Pancreas (tissue), 10 donors: ENCODE data around the gene CYP27B1. TPM values are rescaled to one million over a fixed set of nuclear protein-coding genes. Genes with fewer than 3 reads are reported as not detected.

Experiments
- ATAC-seq, 4 donors: fragments of 200-7000 bp; cut with Tn5 transposase; one replicate each; pipeline versions ENCODE4 v1.8.0 to v1.9.1; 2020; ENCODE audit warnings: mild to moderate bottlenecking in 4 of 4, moderate library complexity in 4 of 4
- DNase-seq, 6 donors: peaks; one replicate each; pipeline ENCODE4 v3.0.0-alpha.2; 2020
- FAIRE-seq: peaks from 2 replicates; lab custom pipeline; 2012; peaks lifted over from hg19 to GRCh38; lab: Jason Lieb, UNC
- H3K27ac ChIP-seq, 4 donors: fragments of 200-600 bp; sonication (generic); 1 replicate in 3 of 4; 2 replicates in 1 of 4; pipeline versions ENCODE4 v1.5.0 to v1.8.0; 2020
- H3K27me3 ChIP-seq, 4 donors: fragments of 200-600 bp; one replicate each; pipeline ENCODE4 v1.8.0; 2021
- H3K36me3 ChIP-seq, 3 donors: fragments of 200-600 bp; sonication (generic) in 1 of 3; one replicate each; pipeline versions ENCODE4 v1.5.0 to v1.8.0; 2020 to 2021
- H3K4me1 ChIP-seq, 3 donors: fragments of 200-600 bp; one replicate each; pipeline ENCODE4 v1.8.0; 2021
- H3K4me3 ChIP-seq, 4 donors: fragments of 200-600 bp; sonication (generic) in 2 of 4; one replicate each; pipeline versions ENCODE4 v1.5.0 to v1.8.0; 2020 to 2021
- H3K9me3 ChIP-seq, 4 donors: fragments of 200-600 bp; one replicate each; pipeline ENCODE4 v1.8.0; 2021
- WGBS, 2 donors: extraction: QIAGEN DNeasy Blood & Tissue Kit; methylation state at CpG; one replicate each; pipeline ENCODE4 v1.1.7; 2013; 5-methylcytosine and 5-hydroxymethylcytosine counted together
- intact Hi-C, 3 donors: fragments of 100-400 bp; cut with DNase I; formaldehyde crosslinking; loops; one replicate each; pipeline versions ENCODE4 v1.11.1 to v1.14.2; 2022
- polyA plus RNA-seq, 2 donors: library from polyadenylated mRNA; stranded (reverse); fragments of 200-250 nt; gene quantifications; one replicate each; pipeline ENCODE4 v1.2.3, GENCODE V29; 2013
- total RNA-seq, 6 donors: library from RNA; stranded (reverse); fragmentation: NEBNext Ultra II Directional in 4 of 6; extraction: Animal tissue kit (Norgen Biotek cat#: 25700) in 4 of 6; gene quantifications; one replicate each; pipeline versions ENCODE4 v1.2.1 to v1.2.4, GENCODE V29; 2021 to 2023
- TF ChIP-seq, protein P1 (sequence below), 4 donors: fragments of 200-600 bp; sonication (generic) in 3 of 4; IDR thresholded peaks; one replicate each; pipeline versions ENCODE4 v1.5.0 to v1.8.0; 2021; ENCODE audit warnings: antibody characterized with exemption in 4 of 4
- donor health status: healthy with polysubstance abuse.
- donor health status: DM: no; HTN: no; CAD: no; lungs with moderate emphysema.
- donor health status: DM: no; HTN: no; CAD: no.
- donor health status: control.
- donor health status: control.
- donor health status: Bipolar disorder and iron deficiency.
- donor health status: DM: yes; HTN: yes; CAD: no.
- donor health status: DM: no; HTN: no; CAD: no.
- donor health status: DM: no; HTN: no; CAD: no.
- donor health status: DM: yes; HTN: yes; CAD: no.

CYP27B1 gene
- total and polyA plus RNA-seq, 8 donors, result 1.6 to 5.8 (median 3.5) TPM

GRCh38 chr12:57718641-57719528 lies 48.0 kb downstream of the CYP27B1 start:
- TF ChIP-seq, protein P1, sequence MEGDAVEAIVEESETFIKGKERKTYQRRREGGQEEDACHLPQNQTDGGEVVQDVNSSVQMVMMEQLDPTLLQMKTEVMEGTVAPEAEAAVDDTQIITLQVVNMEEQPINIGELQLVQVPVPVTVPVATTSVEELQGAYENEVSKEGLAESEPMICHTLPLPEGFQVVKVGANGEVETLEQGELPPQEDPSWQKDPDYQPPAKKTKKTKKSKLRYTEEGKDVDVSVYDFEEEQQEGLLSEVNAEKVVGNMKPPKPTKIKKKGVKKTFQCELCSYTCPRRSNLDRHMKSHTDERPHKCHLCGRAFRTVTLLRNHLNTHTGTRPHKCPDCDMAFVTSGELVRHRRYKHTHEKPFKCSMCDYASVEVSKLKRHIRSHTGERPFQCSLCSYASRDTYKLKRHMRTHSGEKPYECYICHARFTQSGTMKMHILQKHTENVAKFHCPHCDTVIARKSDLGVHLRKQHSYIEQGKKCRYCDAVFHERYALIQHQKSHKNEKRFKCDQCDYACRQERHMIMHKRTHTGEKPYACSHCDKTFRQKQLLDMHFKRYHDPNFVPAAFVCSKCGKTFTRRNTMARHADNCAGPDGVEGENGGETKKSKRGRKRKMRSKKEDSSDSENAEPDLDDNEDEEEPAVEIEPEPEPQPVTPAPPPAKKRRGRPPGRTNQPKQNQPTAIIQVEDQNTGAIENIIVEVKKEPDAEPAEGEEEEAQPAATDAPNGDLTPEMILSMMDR (IDR thresholded peaks at IDR 0.05), result no peak
- no peaks in the 10 kb centered on the region for H3K9me3 ChIP-seq
- ATAC-seq (no peak), DNase-seq (no peak), FAIRE-seq (no peak)
- intact Hi-C loops, result no loop called here
- H3K4me1 ChIP-seq, result no peaks in the 10 kb centered on the region
- H3K27me3 ChIP-seq, result no peaks in the 10 kb centered on the region
- no peak overlapping the region for H3K4me3 ChIP-seq
- H3K27ac ChIP-seq, result no peak overlapping the region
- peaks cover 14 to 47% (median 28%) of the 10 kb centered on the region in 3 donors for H3K36me3 ChIP-seq
- WGBS, 2 donors, result 97 to 98% methylated on average over 15 of the region's 15 CpGs

DNA sequence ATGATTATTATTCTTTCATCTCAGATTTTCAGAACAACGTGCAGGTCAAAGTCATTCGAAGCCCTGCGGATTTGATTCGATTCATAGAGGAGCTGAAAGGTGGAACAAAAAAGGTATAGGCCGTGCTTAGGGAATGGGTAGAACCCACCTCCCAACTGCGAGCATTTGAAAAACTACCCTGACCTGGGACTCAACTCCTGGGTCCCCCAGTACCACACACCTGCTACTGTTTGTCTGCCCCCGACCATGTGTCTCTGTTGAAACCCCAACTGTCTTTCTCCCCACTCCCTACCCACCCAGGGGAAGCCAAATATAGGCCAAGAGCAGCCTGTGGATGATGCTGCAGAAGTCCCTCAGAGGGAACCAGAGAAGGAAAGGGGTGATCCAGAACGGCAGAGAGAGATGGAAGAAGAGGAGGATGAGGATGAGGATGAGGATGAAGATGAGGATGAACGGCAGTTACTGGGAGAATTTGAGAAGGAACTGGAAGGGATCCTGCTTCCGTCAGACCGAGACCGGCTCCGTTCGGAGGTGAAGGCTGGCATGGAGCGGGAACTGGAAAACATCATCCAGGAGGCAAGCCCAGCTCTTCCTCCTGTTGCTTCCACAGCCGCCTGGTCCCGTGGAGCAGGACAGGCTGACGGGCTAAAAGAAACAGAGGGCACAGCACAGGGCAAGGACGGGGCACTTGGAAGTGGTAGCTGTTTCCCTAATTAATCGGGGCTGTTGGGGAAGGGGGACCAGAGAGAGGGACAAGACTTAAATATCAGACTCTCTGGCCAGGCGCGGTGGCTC lies 48.8 kb downstream of the CYP27B1 start:
- Histone ChIP-seq H3K36me3 (peaks cover 14 to 47% (median 28%) of the 10 kb centered on the region in 3 donors), H3K9me3 (no peaks in the 10 kb centered on the region), H3K27me3 (no peaks in the 10 kb centered on the region), H3K4me3 (no peak overlapping the region), H3K27ac (no peak overlapping the region), H3K4me1 (no peaks in the 10 kb centered on the region)
- ATAC-seq (no peak), DNase-seq (no peak), FAIRE-seq (no peak)
- intact Hi-C loops, result no loop called here
- WGBS, 2 donors, result 94 to 98% methylated on average over 22 of the region's 22 CpGs
- TF ChIP-seq, protein P1 (IDR thresholded peaks at IDR 0.05), result no peak

DNA sequence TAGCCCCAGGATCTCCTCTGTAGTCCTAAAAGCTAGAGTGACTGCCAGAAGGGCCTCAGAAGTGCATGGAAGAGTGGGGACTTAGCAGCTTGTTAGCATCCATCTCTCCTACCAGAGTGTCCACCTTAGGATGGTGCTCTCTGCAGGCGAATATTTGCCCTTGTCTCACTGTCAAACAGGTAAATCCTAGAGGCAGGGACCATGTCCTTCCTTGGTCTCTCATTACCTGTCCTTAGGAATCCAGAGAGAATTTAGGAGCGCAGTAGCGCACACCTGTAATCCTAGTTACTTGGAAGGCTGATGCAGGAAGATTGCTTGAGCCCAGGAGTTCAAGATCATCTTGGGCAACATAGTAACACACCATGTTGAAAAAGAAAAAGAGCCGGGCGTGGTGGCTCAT lies 49.7 kb downstream of the CYP27B1 start:
- intact Hi-C loops, result no loop called here
- peaks cover 14 to 47% (median 28%) of the 10 kb centered on the region in 3 donors for H3K36me3 ChIP-seq
- TF ChIP-seq, protein P1 (IDR thresholded peaks at IDR 0.05), result no peak
- no peak overlapping the region for H3K4me3 ChIP-seq
- H3K27me3 ChIP-seq, result no peaks in the 10 kb centered on the region
- H3K27ac ChIP-seq, result no peak overlapping the region
- H3K4me1 ChIP-seq, result no peaks in the 10 kb centered on the region
- WGBS, 2 donors, result 93 to 98% methylated on average over 5 of the region's 5 CpGs
- no peak for DNase-seq
- no peak for FAIRE-seq
- no peak for ATAC-seq
- no peaks in the 10 kb centered on the region for H3K9me3 ChIP-seq

DNA sequence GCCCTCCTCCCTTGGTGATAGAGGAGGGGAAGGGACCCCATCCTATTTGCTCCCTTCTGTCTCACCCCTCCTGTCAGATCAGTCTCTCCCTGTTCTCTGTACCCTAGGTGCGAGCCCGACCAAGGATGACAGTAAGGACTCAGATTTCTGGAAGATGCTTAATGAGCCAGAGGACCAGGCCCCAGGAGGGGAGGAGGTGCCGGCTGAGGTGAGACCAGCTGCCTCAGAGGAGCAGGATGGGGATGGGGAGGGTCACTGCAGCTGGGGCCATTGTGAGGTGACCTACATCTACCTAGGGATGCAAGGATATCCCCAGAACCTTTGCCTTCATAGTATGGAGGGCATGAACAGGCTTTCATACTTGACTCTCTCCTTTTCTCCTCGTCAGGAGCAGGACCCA lies 50.6 kb downstream of the CYP27B1 start:
- Histone ChIP-seq H3K4me1 (no peaks in the 10 kb centered on the region), H3K4me3 (no peak overlapping the region), H3K36me3 (peaks cover 14 to 53% (median 28%) of the 10 kb centered on the region in 3 donors), H3K27me3 (no peaks in the 10 kb centered on the region), H3K9me3 (no peaks in the 10 kb centered on the region), H3K27ac (no peak overlapping the region)
- TF ChIP-seq, protein P1 (IDR thresholded peaks at IDR 0.05), result no peak
- FAIRE-seq, result no peak
- no peak for DNase-seq
- intact Hi-C loops, result no loop called here
- 92 to 95% methylated on average over 4 of the region's 4 CpGs for WGBS, 2 donors
- ATAC-seq, result no peak
